HG02973 (cell line): ENCODE measurements around the gene YPEL1.
"Not testable (repeated sequence)": the region's sequence is repeated elsewhere in the genome, so short reads cannot be mapped to it uniquely, and the experiment has no call there.

Experiments used
- ATAC-seq: cut with Tn5 transposase; IDR thresholded peaks from one replicate; pipeline ENCODE4 v1.9.1; 2021; ENCODE audit warnings: moderate library complexity; ENCODE audit not compliant: unreplicated experiment

YPEL1 gene

DNA sequence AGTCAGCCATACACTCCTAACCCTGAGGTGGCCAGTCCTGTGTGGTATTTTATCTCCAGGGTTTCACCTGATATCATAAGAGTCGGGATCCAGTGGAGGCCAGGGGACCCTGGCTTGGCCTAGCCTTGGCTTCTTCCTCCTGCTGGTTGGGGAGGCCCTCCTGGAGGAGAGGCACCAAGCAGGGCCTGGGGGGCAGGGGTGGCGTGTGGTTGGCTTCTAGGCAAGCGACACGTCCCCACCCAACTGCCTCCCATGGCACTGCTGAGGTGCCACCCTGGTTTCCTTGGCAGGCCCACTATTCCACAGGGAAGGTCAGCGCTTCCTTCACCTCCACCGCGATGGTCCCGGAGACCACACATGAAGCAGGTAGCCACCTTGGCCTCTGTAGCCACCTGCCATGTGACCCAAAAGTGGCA lies 49.4 kb downstream of the YPEL1 start:
- ATAC-seq, result no peak

DNA sequence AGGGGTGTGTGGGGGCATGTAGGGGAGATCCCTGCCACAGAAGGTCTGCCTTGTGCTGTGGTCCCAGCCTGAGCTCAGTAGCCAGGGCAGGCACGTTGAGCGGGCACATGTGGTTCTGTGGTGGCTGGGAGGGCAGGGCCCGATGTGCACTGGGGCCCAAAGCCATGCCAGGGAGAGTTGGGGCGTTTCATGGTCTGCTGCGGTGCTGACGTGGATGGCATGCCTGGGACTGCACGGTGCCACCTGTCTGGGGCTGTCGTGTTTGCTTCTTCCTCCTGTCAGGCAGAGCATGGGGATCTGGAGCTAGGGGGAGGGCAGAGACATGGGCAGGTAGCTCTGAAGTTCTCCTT lies 50.5 kb downstream of the YPEL1 start:
- no peak for ATAC-seq

DNA sequence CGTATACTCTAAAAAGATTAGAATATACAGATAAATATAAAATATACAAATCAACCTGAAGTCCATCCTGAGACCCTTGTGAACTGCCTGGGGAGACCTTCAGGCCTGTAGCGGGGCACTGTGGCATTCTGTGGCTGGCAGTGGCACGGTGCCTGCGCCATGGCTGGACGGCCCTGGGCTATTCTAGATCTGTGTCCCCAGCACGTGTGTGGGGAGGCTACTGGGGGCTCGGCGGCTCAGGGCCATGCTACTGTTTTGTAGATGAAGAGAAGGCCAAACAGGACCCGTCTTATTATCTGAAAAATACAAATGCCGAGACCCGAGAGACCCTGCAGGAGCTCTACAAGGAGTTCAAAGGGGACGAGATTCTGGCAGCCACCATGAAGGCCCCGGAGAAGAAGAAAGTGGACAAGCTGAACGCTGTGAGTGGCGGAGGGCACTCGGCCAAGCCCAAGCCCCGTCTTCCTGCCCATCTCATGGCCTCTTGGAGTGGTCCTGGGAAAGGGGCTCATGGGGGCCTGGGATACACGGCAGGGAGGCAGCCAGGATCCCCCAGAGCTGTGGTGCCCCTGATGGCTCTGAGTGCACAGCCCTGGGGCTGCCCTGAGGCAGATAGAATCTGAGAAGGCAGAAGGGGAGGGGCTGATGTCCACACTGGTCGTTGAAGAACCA lies 51.0 kb downstream of the YPEL1 start:
- no peak for ATAC-seq

DNA sequence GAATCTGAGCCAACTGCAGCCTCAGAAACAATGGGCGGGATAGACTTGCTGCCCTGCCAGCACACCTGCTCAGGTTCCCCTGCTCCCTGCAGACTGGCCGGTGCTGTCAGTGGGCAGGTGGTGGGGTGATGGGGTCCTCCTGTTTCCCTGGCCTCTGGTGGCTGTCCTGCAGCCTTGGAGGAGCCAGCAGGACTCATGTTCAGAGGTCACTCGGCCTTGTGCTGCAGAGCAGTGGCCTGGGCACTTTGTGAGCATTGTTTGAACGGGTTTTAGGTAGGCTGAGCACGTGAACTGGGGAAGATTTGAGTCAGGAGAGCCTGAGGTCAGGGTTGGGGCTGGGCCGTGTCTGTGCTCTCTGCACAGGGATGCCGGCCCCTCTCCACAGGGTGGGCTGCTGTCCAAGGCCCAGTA lies 52.2 kb downstream of the YPEL1 start:
- ATAC-seq, result no peak

DNA sequence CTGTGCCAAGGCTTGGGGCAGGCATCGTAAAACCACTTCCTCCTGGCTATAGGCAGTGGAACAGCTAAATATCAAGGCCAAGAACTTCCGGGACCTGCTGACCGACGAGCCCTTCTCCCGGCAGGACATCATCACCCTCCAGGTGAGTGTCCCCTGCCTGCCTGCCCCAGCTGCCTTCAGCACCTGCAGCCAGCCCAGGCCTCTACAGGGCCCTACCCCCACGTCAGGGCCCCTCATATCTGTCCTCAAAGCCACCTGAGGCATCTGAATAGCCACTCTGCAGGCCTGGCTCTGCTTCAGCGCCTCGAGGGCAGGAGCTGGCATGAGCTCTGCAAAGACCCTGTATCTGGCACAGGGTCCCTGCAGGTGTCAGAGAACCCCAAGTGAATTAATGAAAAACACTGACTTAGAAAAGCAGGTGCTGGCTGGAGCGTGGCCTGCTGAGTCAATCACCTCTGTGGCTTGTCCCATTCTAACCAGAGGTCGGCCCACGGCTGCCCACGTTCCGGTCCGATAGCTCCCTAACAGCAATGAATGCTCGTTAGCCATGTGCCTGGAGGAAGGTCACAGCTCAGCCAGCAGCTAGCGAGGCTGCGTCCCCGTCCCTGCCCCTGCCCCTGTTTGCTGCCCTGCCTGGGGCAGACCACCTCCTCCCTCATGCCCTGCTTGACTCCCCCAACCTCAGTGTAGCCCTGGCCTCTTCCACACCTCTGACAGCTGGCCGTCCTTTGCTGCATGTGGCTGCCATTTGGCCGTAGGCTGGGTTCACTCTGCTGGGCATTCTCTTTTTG lies 53.0 kb downstream of the YPEL1 start:
- ATAC-seq, result no peak

DNA sequence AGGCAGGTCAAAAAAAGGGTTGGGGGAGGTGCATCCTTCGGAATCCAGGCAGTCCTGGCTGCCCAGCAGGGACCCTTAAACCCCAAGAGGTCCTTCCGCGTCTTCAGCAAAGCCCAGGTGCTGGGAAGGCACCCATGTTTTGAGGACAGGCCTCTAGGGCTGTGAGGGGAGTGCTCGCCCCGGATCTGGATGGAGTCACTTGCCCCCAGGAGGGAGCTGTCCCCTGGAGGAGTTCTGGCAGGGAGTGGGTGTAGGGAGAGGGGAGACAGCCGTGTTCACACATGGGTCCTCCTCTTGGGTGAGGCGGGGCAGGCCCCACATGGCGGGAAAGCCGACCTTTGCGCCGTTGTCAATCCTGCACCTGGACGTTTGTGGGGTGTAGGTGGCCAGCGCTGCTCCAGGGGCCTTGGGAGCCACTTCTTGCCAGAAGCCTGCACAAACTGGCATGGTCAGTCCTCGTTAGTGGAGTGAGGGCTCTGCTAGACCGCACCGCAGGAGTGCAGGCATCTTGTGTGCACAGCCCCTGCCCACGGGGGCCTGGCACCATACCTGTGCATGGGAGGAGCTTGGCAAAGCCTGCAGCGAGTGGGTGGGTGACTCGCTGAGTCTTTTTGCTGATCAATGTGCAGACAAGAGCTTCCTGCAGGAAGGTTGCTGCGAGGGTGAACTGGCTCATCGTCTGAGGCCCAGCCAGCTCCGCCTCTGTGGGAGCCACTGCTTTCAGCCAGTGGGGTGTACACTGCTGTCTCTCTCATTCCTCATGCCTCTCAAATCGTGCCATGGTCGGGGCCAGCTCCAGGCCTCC lies 53.8 kb downstream of the YPEL1 start:
- ATAC-seq, result no peak

DNA sequence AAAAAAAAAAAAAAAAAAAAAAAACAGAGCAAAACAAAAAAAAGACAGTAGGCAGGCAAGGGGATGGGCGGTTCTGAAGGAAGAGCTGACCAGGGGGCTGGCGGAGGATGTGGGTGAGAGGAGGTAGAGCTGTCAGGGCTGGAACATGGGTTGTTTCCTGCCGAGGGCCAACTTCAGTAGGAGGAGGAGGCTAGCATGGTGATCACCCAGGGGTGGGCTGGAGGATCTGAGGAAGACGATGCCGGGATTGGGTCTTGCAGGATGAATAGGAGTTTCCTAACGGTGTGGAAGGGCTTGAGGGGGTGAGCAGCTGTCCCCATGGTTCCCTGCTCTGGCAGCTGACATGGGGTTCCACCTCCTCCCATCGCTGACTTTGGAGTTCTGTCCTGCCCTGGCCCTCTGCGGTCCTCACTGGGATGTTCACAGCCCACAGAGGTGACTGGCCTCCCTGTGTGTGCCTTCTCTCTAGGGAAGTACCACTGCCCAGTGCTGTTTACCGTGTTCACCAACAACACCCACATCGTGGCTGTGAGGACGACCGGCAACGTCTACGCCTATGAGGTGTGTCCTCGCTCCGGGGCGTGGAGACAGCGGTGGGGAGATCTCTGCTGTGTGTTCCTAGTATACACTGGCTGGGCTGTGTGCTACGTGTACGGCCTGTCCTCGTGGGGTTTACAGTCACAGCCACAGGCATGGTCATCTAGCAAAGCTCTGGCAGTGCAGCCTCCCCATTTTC lies 54.6 kb downstream of the YPEL1 start:
- ATAC-seq, result no peak

DNA sequence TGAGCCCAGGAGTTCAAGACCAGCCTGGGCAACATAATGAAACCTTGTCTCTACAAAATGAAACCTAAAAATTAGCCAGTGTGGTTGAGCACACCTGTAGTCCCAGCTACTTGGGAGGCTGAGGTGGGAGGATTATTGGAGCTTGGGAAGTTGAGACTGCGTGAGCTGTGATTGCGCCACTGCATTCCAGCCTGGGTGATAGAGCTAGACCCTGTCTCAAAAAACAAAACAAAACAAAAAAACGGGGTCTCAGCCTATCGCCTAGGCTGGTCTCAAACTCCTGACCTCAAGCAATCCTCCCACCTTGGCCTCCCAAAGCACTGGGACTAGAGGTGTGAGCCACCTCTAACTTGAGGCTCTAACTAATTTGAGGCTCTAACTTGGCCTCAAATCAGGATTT lies 56.2 kb downstream of the YPEL1 start:
- ATAC-seq, result no peak

DNA sequence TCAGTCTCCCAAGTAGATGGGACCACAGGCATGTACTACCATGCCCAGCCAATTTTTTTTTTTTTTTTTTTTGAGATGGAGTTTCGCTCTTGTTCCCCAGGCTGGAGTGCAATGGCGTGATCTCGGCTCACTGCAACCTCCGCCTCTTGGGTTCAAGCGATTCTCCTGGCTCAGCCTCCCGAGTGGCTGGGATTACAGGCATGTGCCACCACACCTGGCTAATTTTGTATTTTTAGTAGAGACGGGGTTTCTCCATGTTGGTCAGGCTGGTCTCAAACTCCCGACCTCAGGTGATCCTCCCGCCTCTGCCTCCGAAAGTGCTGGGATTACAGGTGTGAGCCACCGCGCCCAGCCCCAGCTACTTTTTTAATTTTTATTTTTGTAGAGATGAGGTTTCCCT lies 56.8 kb downstream of the YPEL1 start:
- ATAC-seq, result not testable (repeated sequence)

DNA sequence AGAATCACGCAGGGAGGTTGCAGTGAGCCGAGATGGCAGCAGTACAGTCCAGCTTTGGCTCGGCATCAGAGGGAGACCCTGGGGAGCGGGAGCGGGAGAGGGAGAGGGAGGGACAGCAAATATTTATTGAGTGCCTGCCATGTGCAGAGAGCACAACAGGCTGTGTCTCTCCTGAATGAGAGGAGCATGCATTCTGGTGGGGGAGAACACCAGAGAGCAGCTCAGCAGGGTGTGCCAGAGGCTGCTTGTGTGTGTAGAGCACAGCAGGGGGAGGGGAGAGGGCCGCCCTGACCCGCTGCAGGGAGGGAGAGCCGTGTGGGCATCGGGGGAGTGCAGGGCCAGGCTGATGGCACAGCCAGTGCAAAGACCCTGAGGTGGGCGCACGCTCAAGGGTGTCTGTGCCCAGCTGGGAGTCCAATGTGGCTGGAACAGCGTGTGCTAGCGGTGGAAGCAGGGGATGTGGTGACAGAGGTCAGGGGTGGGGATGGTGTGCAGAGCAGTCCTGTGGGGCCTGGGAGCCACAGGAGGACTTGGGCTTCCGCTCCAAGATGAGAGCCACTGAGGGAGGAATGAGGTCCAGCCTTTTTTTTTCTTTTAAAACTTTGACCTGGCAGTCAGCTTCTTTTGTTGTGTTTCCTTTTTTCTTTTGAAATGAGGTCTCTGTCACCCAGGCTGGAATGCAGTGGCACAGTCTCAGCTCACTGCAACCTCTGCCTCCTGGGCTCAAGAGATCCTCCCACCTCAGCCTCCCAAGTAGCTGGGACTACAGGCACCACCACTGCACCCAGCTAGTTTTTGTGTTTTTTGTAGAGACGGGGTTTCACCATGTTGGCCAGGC lies 57.8 kb downstream of the YPEL1 start:
- ATAC-seq, result no peak

DNA sequence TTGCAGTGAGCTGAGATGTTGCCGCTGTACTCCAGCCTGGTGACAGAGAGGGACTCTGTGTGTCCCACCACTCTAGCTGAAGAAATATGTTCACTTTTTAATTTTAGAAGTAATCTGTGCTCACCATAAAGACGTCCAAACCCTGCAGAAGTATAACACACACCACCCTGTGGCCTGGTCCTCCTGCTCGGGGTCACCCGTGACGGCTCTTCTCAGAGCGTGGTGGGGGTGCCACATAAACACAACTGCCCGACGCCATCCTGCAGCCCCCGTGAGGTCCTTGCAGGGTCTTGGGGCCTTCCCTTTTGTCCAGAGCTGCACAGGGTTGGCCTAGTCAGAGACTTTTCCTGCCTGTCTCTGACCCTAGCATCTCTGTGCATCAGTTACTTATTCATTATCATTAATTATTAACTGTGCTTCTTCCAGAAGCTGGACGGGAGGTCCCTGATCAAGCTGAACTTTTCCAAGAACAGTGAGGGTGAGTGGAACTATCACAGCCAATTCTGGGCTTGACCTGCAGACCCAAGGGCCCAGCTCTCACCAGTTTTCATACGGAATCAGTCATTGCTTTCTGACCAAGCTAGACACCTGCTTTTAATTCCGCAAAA lies 60.9 kb downstream of the YPEL1 start:
- no peak for ATAC-seq

DNA sequence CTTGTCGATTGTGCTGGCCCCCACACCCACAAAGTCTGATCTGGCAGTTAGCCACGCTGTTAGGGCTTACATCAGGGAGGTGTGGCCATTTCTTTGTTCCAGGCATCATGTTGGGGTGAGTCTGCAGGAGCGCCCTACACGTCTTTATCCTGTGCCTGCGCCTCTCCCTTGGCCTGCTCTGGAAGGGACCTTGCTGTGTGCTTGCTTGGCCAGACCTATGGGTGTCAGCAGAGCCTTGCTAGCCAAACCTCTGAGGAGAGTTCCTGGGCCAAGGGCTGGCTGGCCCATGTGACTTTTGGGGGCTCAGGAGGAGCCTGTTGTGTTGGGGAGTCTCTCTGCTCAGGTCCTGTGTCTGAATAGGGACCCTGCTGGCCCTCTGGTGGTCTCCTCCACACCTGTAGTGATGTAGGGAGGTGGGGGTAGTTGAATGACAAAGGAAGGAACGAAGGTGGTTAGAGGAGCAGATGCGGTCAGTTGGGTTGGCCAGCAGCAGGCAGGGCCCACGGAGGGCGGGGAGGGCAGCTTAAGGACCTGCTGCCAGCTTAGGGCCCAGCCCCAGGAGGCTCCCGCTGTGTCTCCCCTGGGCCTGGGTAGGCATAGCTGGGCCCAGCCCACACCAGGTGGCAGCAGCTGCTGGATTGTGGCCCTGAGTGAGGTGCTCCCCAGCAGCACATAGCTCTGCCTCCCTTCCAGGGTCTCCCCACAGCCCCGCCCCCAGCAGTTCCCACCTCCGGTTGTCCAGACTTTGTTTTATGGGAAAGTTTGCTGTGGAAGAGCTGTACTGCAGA lies 61.9 kb downstream of the YPEL1 start:
- ATAC-seq, result no peak

DNA sequence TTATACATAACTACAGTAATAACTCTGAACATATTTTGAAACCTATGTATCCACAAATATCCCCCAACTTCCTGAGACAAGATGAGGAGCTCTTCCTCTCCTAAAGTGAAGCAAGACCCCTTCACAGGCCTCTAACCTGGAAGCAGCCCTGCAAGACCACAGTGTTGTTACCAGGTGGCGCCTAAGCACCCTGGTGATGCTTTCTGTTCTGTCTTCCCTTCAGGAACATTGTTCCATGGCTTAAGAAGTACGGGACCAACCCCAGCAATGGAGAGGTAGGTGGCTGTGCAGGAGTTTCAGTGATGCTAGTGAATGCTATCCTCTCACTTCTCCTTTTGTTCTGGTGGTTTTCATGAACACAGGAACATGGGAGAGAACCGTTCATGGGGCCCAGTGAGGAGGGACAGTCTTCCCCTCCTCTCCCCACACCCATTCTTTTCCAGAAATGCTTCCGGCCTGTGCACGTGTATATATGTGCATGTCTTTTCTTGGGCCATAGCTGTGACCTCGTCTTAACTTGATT lies 63.4 kb downstream of the YPEL1 start:
- no peak for ATAC-seq

DNA sequence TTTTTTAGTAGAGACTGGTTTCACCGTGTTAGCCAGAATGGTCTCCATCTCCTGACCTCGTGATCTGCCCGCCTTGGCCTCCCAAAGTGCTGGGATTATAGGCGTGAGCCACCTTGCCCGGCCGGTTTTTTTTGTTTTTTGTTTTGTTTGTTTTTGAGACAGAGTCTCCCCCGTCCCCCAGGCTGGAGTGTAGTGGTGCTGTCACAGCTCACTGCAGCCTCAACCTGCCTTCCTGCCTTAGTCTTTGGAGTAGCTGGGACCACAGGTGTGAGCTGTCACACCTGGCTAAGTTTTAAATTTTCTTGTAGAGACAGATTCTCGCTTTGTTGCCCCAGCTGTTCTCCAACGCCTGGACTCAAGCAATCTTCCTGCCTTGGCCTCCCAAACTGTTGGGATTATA lies 66.6 kb downstream of the YPEL1 start:
- ATAC-seq, result no peak

DNA sequence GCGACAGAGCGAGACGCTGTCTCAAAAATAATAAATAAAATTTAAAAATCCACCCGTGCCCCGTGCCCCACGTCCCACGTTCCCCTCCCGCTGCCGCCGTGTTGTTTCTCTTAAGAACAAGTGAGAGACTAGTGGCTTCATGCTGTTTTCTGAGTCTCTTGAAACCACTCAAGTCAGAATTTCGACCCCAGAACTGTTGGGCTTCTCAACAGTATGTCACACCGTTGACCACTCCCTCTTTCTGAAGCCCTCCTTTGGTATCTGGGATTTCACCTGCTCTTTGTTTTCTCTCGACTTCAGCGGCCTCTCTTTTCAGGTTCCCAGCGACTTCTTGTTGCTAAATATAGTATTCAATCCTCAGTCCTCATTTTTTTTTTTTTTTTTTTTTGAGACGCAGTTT lies 68.8 kb downstream of the YPEL1 start:
- no peak for ATAC-seq

DNA sequence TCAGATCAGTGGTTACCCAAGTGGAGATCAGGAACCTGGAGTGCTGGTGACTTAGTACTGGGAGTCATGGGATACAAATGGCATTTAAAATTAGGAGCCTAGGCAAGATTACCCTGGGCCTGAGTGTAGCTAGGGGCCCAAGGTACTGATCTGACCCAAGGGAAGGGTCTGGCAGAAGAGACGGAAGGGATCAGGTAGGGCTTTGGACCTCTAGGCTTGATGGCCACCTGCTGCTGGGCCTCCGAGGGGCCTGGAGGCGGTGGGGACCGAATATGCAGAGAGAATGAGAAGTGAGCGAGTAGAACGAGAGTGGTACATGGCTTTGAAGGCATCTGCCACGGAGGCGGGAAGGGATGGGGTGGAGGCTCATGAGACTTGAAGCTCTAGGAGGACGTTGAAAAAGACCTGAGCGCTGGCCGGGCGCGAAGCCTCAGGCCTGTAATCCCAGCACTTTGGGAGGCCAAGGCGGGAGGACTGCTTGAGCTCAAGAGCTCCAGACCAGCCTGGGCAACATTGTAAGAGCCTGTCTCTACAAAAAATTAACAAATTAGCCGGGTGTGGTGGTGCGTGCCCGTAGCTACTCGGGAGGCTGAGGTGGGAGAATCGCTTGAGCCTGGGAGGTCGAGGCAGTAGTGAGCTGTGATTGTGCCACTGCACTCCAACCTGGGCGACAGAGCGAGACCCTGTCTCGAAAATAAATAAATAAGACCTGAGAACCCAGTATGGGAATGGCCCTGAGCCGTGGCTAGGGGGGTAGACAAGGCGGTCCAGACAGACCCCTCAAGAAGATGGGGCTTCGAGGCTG lies 70.3 kb downstream of the YPEL1 start:
- no peak for ATAC-seq

DNA sequence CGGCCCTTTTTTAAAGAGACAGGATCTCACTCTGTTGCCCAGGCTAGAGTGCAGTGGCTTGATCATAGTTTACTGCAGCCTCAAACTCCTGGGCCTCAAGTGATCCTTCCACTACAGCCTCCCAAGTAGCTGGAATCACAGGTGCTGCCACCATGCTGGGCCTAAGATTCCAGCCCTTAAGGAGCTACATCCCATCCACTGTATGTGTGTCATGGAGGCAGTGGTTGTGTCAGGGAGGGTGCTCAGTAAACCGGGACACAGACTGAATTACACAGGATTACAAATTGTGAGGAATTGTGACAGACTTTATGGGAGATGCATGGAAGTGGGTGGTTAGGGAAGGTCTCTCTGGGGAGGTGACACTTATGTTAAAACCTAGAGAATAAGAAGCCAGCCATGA lies 71.9 kb downstream of the YPEL1 start:
- no peak for ATAC-seq

DNA sequence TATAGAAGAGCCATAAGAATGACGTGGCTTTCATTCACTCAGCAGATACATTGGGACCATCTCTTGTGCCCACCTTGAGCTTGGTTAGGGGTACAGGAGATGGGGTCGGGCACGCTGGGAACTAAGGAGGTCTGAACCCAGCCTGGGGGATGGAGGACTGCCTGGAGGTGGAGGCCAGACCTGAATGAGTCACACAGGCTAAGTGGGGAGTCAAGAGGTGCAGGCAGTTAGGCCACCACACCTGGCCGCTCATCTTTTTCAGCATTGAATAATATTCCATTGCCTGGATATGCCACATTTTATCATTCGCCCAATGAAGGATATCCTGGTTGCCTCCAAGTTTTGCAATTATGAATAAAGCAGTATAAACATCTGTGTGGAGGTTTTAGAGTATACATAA lies 73.6 kb downstream of the YPEL1 start:
- no peak for ATAC-seq
